GM12874 (cell line): Measurements from ENCODE around the gene LCE1B.

Source experiments
- CTCF ChIP-seq: IDR thresholded peaks from 2 replicates; pipeline ENCODE4 v1.5.1; 2011; ENCODE audit warnings: low read depth, mild to moderate bottlenecking, control low read depth, low read length, moderate library complexity; ENCODE audit not compliant: insufficient read depth

LCE1B gene, protein sequence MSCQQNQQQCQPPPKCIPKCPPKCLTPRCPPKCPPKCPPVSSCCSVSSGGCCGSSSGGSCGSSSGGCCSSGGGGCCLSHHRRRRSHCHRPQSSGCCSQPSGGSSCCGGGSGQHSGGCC

DNA sequence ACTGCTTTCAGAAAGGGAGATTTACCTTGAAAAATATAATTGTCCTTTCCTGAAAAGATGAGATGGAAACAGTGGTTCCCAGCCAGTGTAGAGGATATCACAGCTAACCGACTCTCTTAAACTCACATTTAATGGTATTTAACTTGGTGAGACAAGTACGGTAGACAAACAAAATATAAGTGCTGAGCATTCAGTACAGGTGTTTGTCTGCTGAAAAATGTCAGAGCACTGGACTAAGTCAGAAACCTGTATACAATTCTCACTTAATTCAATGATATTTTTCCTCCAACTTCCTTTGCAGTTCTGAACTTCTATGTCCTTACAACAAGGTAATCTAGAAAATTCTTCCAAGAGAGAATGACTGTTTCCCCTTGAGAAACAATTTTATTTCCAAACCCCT, at the start of gene LCE1B:
LCE1B (plus strand) TSS at position 301 of the 400 bp plus-strand sequence. CDS start 476 bp downstream, outside the sequence.
- no peak for TF ChIP-seq CTCF

GRCh38 chr1:152768847-152769533, 42.8 kb upstream of the LCE1B start:
- TF ChIP-seq CTCF = no peak

- no peak for TF ChIP-seq CTCF
These were observed 41.4 kb upstream of the LCE1B start for GRCh38 chr1:152770411-152770810.

- no peak for TF ChIP-seq CTCF
These were observed 36.9 kb upstream of the LCE1B start, which contains the start of gene LCE1F for GRCh38 chr1:152774875-152775274. Gene LCE1F (plus strand): TSS chr1:152775140. CDS start chr1:152776372, 1,232 bp downstream.

- no peak for TF ChIP-seq CTCF
These were observed 35.4 kb upstream of the LCE1B start for GRCh38 chr1:152776361-152776760.

- TF ChIP-seq CTCF = peak; percentile 63
These were observed 34.1 kb upstream of the LCE1B start for GRCh38 chr1:152777510-152778137.

DNA sequence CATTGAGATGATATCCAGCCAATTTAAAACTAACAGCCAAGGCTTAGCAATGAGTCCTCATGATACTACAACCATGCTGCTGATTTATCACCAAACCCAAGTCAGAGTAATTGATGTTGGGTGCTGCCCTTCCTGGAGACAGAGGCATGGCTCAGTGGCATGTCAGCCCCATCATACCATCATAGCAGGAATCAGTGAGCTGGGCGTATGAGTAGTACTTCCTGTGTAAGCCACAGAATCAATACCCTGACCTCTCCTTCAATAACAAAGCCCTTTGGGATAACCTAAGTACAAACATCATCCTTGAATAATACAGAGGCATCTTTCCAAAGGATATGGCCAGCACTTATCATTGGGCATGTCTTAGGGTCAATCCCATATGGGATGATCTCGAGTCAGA, 28.7 kb upstream of the LCE1B start:
- no peak for TF ChIP-seq CTCF
